Skin epidermis (tissue), 12 donors: ENCODE results near the gene CHRNA5.

Experiments
- H3K27ac ChIP-seq, 21 experiments: fragments of 200-600 bp; sonication (generic) in 11 of 21; one replicate each; pipeline ENCODE4 v1.5.0; 2020; ENCODE audit warnings: mild to moderate bottlenecking in 3 of 21, inconsistent platforms in 2 of 21, moderate library complexity in 2 of 21
- H3K4me3 ChIP-seq, 7 experiments: fragments of 200-600 bp; sonication (generic) in 2 of 7; one replicate each; pipeline ENCODE4 v1.5.0; 2020; ENCODE audit warnings: inconsistent platforms in 2 of 7, mild to moderate bottlenecking in 2 of 7, moderate library complexity in 1 of 7

Gene CHRNA5

DNA sequence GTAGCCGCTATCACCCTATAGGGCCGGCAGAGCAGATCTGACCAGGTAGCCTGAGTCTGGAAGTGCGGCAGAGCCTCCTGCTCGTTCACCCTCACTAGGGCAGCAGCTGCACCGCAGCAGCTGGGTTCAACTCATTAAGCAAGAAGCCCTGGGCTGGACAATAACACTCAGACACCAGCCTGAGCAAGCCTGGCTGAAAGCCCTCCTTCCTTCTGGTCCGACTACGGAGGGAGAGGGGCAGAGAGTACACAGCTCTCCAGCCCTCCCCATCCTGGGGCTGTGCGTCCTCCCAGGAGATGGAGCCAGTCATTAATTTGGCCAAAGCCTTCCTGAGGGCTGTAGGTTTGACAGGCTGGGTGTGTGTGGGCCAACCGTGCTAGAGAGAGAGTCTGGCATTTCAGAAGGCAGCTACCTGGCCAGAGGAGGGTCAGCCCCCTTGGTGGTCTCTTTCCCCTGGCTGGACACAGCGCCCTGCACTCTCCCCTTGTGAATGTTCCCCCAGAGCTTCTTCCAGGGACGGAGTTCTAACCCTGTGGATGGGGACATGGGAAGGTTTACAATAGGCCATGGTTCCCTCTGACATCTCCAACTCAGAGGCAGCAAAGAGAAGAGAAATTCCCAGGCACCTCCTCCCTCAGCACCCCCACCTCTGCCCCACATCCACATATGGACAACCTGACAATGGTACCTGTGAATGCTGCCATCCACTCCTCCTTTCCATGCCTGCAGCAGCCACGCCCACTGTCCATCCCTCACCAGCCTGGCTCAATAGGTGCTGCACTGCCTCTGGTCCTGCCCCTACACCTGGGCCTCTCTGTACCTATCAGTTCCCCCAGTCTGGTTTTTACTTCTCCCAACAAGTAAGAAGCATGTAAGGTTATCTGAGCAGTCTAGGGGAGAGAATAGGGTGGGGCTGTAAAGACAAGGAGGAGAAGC is 69.2 kb downstream of the CHRNA5 start:
- H3K4me3 ChIP-seq: no peak overlapping the region
- no peak overlapping the region for H3K27ac ChIP-seq

DNA sequence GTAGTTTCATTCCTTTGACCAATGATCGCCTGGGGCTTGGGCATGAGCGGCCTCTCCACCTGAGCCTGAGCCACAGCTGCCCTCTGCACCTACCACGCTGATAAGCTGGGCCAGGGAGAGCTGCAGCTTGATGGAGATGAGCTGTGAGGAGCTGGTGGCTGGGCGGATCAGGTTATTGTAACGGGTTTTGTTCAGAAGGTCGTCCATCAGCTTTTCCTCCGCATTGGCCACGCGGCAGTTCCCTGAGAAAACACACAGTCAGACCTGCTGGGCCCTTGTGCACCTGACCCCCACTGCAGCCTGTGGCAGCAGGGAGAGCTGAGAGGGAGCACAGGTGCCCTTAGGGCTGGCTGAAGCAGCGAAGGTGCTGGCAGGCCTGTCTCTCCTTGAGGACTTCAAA is 70.0 kb downstream of the CHRNA5 start:
- H3K4me3 ChIP-seq: no peak overlapping the region

DNA sequence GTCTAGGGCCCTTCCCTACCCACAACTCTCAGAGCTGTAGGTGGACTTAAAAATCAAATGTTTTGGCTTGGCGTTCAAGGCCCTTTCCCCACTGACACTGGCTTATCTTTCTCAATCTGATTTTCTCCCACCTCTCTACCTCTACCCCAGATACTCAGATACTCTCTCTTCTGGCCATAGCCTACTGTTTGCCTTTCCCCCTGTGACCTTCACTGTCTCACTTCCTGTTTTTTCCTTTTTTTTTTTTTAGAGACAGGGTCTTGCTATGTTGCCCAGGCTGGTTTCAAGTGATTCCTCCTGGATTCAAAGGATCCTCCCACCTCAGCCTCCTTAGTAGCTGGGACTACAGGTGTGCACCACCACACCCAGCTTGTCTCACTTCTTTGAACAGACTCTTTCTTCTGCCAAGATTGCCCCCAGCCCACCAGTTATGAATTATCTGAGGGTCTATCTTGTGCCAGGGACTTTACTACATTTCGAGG is 71.1 kb downstream of the CHRNA5 start:
- H3K4me3 ChIP-seq: no peak overlapping the region
- no peak overlapping the region for H3K27ac ChIP-seq

More for the DNA sequence above, 70.0 kb downstream of the CHRNA5 start:
- H3K27ac ChIP-seq: no peak overlapping the region

DNA sequence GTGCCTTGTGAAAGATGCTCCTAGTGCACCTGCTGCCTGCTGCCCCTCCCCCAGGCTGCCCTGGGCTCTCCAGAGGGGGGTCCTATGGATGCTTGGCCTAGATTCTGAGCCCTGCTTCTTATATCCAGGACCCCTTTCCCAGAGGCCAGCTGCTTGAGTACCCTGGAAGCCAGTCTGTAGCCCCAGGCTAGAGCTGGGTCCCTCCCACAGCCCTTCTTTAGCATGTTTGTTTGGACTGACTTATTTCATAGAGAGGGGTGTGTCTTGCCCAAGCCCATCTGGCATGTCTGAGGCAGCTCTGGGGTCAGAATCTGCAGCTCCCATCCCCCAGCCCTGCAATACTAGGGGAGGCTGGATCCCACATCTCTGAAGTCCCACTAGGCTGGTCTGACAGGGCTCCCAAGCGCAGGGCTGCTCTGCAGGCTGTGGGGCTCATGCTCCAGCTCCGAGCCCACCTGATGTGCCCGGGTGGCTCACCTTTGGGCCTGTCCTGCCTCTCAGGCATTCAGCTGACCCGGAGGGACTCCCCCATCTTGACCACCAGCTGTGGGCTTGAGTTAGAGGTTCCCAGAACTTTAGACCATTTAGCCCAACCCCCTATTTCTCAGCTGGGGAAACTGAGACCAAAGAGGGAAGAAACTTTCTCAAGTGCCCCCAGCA is 72.6 kb downstream of the CHRNA5 start:
- H3K27ac ChIP-seq: no peak overlapping the region
- H3K4me3 ChIP-seq: no peak overlapping the region

DNA sequence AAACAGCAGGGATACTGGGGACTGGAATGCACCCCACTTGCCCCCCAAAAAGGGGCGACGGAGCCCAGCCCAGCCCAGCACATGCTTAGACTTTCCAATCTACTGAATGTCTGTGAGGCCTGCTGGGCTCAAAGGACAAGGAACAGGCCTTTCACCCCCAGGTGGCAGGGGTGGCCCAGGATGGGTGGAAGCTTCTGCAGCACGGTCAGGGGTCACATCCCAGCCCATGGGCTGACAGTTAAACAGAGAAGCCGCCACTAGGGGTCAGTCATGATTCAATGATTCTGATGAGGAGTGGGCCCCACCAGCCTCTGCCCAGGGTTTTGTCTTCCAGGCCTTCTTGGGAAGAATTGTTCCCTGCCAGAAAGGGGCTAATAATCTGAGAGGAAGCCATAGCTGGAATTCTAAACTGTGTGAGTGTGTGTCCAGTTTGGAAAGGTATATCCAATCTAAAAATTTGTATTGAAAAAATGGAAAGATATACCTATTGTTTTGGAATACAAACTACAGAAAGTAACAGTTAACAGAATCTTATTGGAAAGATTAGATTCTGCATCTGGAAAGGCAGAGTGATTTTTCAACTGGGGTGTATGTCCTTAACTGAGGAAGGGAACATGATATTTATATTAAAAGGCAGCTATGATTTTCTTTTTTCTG is 73.5 kb downstream of the CHRNA5 start:
- Histone ChIP-seq H3K27ac (no peak overlapping the region), H3K4me3 (no peak overlapping the region)

DNA sequence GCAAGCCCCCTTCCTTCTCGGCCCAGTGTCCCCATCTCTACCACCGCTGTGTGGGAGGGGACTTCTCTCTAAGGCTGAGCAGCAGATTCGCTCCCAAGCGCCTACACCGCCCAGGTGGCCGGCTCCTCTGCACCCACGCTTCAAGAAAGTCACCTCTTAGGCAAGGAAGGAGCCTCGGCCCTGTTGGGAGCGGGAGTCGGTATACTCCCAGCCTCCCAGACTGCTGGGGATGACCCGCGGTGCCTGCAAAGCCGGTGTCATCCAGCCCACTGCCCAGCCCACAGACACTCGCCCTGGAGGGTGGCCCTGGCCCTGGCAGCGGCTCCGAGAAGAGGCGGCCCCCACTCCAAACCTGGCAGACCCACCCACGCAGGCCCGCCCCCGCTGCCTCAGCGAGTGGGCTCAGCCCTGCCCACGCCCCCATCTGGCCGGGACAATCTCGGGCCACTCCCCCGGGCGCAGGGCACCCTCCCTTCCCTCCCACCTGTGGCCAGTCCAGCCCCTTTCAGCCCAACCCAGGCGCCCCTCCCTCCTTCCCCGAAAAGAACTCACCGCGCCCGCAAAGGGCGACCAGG is 75.3 kb downstream of the CHRNA5 start:
- peak overlapping the region in 3 of 21 experiments; percentile 3 to 56 (median 18) for H3K27ac ChIP-seq
- peak overlapping the region in 6 of 7 experiments; percentile 16 to 47 (median 26) for H3K4me3 ChIP-seq

DNA sequence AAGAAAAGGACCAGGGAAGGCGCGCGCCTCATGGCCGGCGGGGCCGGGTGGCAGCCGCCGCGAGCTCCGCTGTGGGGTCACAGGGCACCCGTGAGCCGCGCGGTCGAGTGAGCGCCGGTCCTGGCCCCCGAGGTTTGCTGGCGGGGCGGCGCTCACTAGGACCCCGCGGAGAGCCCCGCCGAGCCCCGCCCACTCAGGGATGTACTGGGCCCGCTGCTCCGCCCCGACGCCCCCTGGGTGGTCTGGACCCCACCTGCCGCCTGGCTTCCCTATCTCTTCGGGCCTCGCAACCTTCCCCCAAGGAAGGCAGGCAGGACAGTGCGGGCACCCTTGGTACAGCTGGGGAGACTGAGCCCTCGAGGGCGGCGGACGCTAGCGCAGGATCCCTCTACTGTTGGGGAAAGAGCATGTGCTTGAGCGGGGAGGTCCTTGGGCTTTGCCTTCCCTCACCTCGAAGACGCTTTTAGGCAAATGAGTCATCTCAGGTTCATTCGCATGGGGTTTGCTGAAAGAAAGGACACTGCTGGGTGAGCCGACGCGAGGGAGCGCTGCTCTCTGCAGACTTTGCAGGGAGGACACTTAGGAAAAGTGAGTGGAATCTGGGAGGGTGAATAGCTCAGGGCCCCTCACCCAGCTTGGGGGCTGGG is 75.9 kb downstream of the CHRNA5 start, which contains the start of gene CHRNB4:
Gene CHRNB4, minus strand, starts transcription at position 109 of the 647 bp plus-strand sequence. Its CDS starts 77 bp downstream, at position 32.
- H3K27ac ChIP-seq: peak within 1 kb of the TSS in 3 of 21 experiments; percentile 3 to 56 (median 18)
- peak within 1 kb of the TSS in 6 of 7 experiments; percentile 16 to 47 (median 26) for H3K4me3 ChIP-seq

DNA sequence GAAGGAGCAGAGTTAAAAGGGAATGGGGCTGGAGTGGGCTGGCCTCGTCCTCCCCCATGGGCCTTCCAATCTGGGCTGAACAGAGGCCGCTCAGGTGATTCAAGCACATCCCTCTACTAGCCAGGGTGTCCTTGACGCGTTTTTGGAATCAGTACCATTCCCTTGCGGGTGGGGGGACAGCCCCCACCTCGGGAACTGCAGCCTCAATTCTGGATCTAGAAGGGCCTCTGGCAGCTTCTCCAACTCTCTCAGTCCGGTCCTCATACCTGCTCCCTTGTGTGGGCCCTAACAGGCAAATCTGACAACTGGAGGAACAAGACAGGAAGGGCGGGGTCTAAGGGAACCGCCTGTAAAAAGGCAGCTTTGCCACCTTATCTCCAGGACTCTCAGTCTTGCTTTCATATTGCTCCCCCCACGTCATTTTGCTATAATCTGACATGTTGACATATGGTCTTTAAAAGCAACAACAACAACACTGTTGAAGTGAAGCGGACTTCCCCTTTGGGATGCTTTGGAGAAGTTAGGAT is 76.5 kb downstream of the CHRNA5 start:
- Histone ChIP-seq H3K4me3 (no peak overlapping the region), H3K27ac (no peak overlapping the region)

DNA sequence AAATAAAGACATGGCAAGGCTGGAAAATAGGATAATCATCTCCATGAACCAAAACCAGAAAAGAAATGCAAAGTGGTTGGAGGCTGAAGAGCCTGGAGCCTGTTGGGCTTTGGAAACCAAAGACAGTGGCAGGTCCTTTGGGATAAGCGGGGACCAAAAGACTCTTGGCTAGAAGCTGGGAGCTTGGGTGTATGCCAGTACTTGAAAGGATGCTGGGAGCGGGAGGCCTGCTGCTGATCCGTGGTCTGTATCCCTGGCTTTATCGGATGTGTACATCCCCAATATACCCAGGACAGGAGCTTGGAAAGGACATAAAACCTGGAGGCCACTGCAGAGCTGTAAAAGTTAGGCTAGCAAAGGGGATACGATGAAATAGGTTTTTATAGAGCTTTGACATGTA is 77.0 kb downstream of the CHRNA5 start:
- no peak overlapping the region for H3K27ac ChIP-seq
- no peak overlapping the region for H3K4me3 ChIP-seq
